ENCODE data around the gene MLLT3. TPM values are rescaled to one million over a fixed set of nuclear protein-coding genes. Genes with fewer than 3 reads are reported as not detected.

The MLLT3 gene
- total and polyA plus RNA-seq, 2 of the 8 experiments (the other 6 are each of a cell fraction or from before 2014, with no cell fraction given) = 5.9 to 9.6 TPM

GRCh38 chr9:20428976-20429375, 193.3 kb downstream of the MLLT3 start:
- H3K23me2 ChIP-seq (ENCODE audit: low read depth, low read length) = no peaks in the 10 kb centered on the region
- no peaks in the 10 kb centered on the region for H4K20me1 ChIP-seq (replicated peaks in 1 of 2; ENCODE audit: control insufficient read depth in 1 of 2, insufficient read depth in 2 of 2, low read length in 2 of 2)
- no peaks in the 10 kb centered on the region for H3K9me3 ChIP-seq (ENCODE audit: insufficient read depth in 2 of 2, low read depth in 1 of 2, low read length in 1 of 2)
- H2BK5ac ChIP-seq (ENCODE audit: low read depth, low read length) = no peak overlapping the region
- H3K79me2 ChIP-seq (ENCODE audit: control insufficient read depth in 1 of 2, insufficient read depth in 2 of 2, low read length in 2 of 2) = no peaks in the 10 kb centered on the region
- no peaks in the 10 kb centered on the region for H3K4me1 ChIP-seq (replicated peaks in 1 of 4; ENCODE audit: control insufficient read depth in 3 of 4, insufficient read depth in 4 of 4, low read length in 3 of 4)
- H3K27ac ChIP-seq (ENCODE audit: low read depth, low read length) = no peak overlapping the region
- H3K4me3 ChIP-seq (ENCODE audit: extremely low read depth in 1 of 4, insufficient read depth in 2 of 4, low read depth in 3 of 4, low read length in 4 of 4) = no peak overlapping the region
- ChIA-PET CTCF (ENCODE audit: partially characterized antibody) (no interaction called here), POLR2A (ENCODE audit: partially characterized antibody) (no interaction called here)
- H2AK5ac ChIP-seq (ENCODE audit: low read depth, low read length) = no peak overlapping the region
- no peak overlapping the region for H3K18ac ChIP-seq (ENCODE audit: extremely low read depth, low read length)
- 87% methylated on average over 1 of the region's 1 CpG; no CpG with 5 or more reads in 1 of the 2 experiments for WGBS, 2 experiments (ENCODE audit: extremely low coverage in 1 of 2, insufficient coverage in 1 of 2, insufficient read length in 1 of 2, insufficient replicate concordance in 2 of 2, low coverage in 1 of 2, low lambda C conversion rate in 2 of 2, missing lambda C conversion rate in 1 of 2)
- H2AFZ ChIP-seq (ENCODE audit: low read length) = no peak overlapping the region
- no peak overlapping the region for H2BK12ac ChIP-seq (ENCODE audit: low read depth, low read length)
- no peak overlapping the region for H4K8ac ChIP-seq (ENCODE audit: extremely low read depth, insufficient read depth, low read length)
- H3K4ac ChIP-seq (replicated peaks; ENCODE audit: insufficient read length, low read depth, low read length) = no peak overlapping the region
- no peak overlapping the region for H2BK20ac ChIP-seq (ENCODE audit: low read length)
- no peak overlapping the region for H3K14ac ChIP-seq (ENCODE audit: insufficient read length)
- H3K36me3 ChIP-seq (ENCODE audit: control insufficient read depth in 2 of 4, insufficient read depth in 4 of 4, low read length in 3 of 4) = no peaks in the 10 kb centered on the region
- no peak overlapping the region for H2BK15ac ChIP-seq (ENCODE audit: low read length)
- no peak overlapping the region for H3K9ac ChIP-seq (replicated peaks in 1 of 4; ENCODE audit: extremely low read depth in 1 of 4, low read depth in 3 of 4, low read length in 3 of 4)
- no peak overlapping the region for H3K56ac ChIP-seq (replicated peaks; ENCODE audit: insufficient read length, low read depth, low read length)
- no peaks in the 10 kb centered on the region for H3K79me1 ChIP-seq (ENCODE audit: low read depth, low read length)
- H2BK120ac ChIP-seq (replicated peaks; ENCODE audit: low read depth, low read length) = no peak overlapping the region
- no peak overlapping the region for H3K4me2 ChIP-seq (ENCODE audit: insufficient read depth in 1 of 2, low read depth in 2 of 2, low read length in 2 of 2)
- H3K27me3 ChIP-seq (replicated peaks in 1 of 4; ENCODE audit: control insufficient read depth in 3 of 4, extremely low read depth in 1 of 4, insufficient read depth in 3 of 4, low read length in 3 of 4) = no peaks in the 10 kb centered on the region
- H4K91ac ChIP-seq (replicated peaks; ENCODE audit: insufficient read length, low read length) = no peak overlapping the region
- FAIRE-seq (no peak), DNase-seq (ENCODE audit: low read depth in 1 of 2, low spot score in 2 of 2) (no peak)
- no peak overlapping the region for H3K23ac ChIP-seq (ENCODE audit: insufficient read length)
- H4K5ac ChIP-seq (ENCODE audit: insufficient read length, low read depth, low read length) = no peak overlapping the region
- TF ChIP-seq SIN3A (conservative IDR thresholded peaks at IDR 0.05 in 1 of 2, IDR thresholded peaks at IDR 0.05 in 1 of 2; ENCODE audit: low read depth in 1 of 2, low read length in 2 of 2) (no peak), USF2 (IDR thresholded peaks at IDR 0.05; ENCODE audit: low read length) (no peak), JUND (IDR thresholded peaks at IDR 0.05; ENCODE audit: low read length) (no peak), SAP30 (IDR thresholded peaks at IDR 0.05; ENCODE audit: insufficient read depth, insufficient replicate concordance, low read length) (no peak), E2F6 (IDR thresholded peaks at IDR 0.05) (no peak), FOSL1 (IDR thresholded peaks at IDR 0.05; ENCODE audit: insufficient read depth, low read depth, low read length) (no peak), KDM1A (IDR thresholded peaks at IDR 0.05; ENCODE audit: borderline replicate concordance, low read length) (no peak), HDAC6 (IDR thresholded peaks at IDR 0.05; ENCODE audit: low read depth, low read length) (no peak), ATF2 (IDR thresholded peaks at IDR 0.05; ENCODE audit: low read length) (no peak), KDM4A (IDR thresholded peaks at IDR 0.05; ENCODE audit: low read depth, low read length, severe bottlenecking) (no peak)

Data from H1 (cell line).